ENCODE data around the gene CACNA1I. TPM values are rescaled to one million over a fixed set of nuclear protein-coding genes. Genes with fewer than 3 reads are reported as not detected.

Gene CACNA1I
- total RNA-seq, 4 donors from 2014 or later: under 0.01 to 0.15 TPM; not detected in 2

DNA sequence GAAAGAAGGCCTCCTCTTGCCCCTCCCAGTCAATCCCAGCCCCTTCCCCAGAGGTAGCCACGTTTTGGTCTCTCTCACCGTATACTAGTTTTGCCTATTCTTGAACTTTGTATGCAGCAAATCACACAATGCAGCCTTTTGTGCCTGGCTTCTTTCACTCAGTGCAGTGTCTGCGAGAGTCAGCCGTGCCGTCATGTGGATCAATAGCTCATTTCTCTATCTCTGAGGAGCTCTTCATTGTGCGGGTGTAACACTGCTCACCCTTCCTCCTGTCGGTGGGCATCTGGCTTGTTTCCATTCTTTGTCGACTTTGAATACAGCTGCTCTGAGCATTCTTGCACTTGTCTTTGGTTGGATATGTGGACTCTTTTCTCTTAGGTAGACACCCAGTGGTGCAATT lies 146.5 kb downstream of the CACNA1I start:
- intact Hi-C loops (cut with DNase I; ENCODE audit: low total_unique reads): no loop called here
- no peak for TF ChIP-seq CTCF (IDR thresholded peaks at IDR 0.05)
- TF ChIP-seq POLR2A (IDR thresholded peaks at IDR 0.05): no peak

GRCh38 chr22:39718206-39718605 lies 147.7 kb downstream of the CACNA1I start:
- H3K36me3 ChIP-seq: no peaks in the 10 kb centered on the region
- no peak overlapping the region for H3K27ac ChIP-seq
- no peaks in the 10 kb centered on the region for H3K27me3 ChIP-seq
- no peak for DNase-seq
- no peak overlapping the region for H3K4me3 ChIP-seq
- no peaks in the 10 kb centered on the region for H3K4me1 ChIP-seq
- intact Hi-C loops (cut with DNase I; ENCODE audit: low total_unique reads): no loop called here
- no peak for TF ChIP-seq POLR2A (IDR thresholded peaks at IDR 0.05)
- TF ChIP-seq CTCF (IDR thresholded peaks at IDR 0.05): no peak
- H3K9me3 ChIP-seq: no peaks in the 10 kb centered on the region

More for the DNA sequence above, 146.5 kb downstream of the CACNA1I start:
- no peaks in the 10 kb centered on the region for H3K9me3 ChIP-seq
- H3K4me1 ChIP-seq: no peaks in the 10 kb centered on the region
- H3K36me3 ChIP-seq: no peaks in the 10 kb centered on the region
- no peaks in the 10 kb centered on the region for H3K27me3 ChIP-seq
- no peak overlapping the region for H3K27ac ChIP-seq
- no peak overlapping the region for H3K4me3 ChIP-seq
- no peak for DNase-seq

- Histone ChIP-seq H3K4me3 (no peak overlapping the region), H3K27ac (no peak overlapping the region), H3K9me3 (no peaks in the 10 kb centered on the region), H3K36me3 (no peaks in the 10 kb centered on the region), H3K27me3 (no peaks in the 10 kb centered on the region), H3K4me1 (no peaks in the 10 kb centered on the region)
- intact Hi-C loops (cut with DNase I; ENCODE audit: low total_unique reads): no loop called here
- TF ChIP-seq POLR2A (IDR thresholded peaks at IDR 0.05) (no peak), CTCF (IDR thresholded peaks at IDR 0.05) (no peak)
- no peak for DNase-seq
Measured at GRCh38 chr22:39718921-39719475, 148.4 kb downstream of the CACNA1I start.

GRCh38 chr22:39719559-39720450 lies 149.3 kb downstream of the CACNA1I start:
- no peak overlapping the region for H3K27ac ChIP-seq
- H3K4me3 ChIP-seq: no peak overlapping the region
- DNase-seq: no peak
- H3K4me1 ChIP-seq: no peaks in the 10 kb centered on the region
- no peaks in the 10 kb centered on the region for H3K9me3 ChIP-seq
- TF ChIP-seq POLR2A (IDR thresholded peaks at IDR 0.05) (no peak), CTCF (IDR thresholded peaks at IDR 0.05) (no peak)
- no peaks in the 10 kb centered on the region for H3K36me3 ChIP-seq
- H3K27me3 ChIP-seq: no peaks in the 10 kb centered on the region
- intact Hi-C loops (cut with DNase I; ENCODE audit: low total_unique reads): no loop called here
